Inflammatory macrophage treated with lipopolysaccharide for 1 hour (primary cell): Measurements from ENCODE around the gene TBX6.

Source experiments
- DNase-seq, 2 donors: peaks; one replicate each; pipeline ENCODE4 v3.0.0-alpha.2; 2020 to 2022

The TBX6 gene

DNA sequence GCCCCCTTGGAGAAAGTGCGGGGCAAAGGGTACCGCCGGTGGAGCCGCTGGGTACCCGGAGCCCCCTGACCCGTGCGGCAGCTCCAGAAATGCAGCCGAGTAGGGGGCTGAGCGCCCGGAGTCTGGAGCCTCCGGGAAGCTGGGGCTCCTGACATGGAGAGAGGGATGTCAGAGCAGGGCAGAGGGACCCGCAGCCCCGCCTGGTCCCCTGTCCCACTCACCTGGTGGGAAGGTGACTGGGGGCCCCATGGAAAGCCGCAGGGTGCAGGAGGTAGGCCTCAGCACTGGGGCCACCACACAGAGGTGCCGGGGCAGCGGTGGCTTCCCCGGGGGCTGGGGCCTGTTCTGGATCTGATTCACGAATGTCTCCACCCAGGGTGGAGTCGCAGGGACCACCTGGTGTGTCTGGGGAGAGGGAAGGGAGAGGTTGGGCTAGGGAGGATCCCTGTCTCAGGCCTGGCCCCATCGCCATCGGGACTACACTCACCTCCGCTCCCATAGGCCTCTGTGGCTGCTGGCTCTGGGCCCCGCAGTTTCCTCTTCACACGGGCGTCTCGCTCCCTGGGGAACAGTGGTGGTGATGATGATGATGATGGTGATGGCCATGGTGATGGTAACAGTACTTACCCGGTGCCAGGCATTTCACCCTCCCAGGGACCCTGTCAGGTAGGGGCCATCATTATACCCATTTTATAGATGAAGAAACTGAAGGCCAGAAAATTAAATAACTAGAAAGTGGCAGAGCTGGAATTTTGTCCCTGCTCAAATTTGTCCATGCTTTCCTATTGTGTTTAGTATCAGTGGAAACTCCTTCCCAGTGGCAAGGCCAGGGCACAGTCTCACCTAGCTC, 5.2 kb downstream of the TBX6 start:
- DNase-seq = no peak

DNA sequence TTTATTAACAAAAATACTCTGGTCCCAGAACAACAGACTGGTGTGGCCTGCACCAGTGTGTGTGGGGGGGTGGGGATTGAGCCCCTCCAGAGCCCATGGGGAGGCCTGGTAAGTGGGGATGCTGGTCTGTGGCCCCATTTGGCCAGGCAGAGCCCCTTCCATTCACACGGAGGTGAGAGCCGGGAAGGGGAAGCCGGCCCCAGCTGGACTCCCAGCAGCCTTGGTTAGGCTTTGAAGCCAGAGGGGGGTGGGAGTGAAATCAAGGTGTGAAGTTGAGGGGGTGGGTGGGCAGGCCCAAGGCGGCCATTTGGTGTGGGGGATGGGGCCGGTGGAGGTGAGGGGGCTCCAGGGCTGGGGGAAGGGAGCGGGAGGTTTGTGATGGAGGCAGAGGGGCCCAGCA, 5.9 kb downstream of the TBX6 start:
- DNase-seq = no peak

- DNase-seq = no peak
These were observed 6.5 kb downstream of the TBX6 start for GRCh38 chr16:30085247-30085646.

DNA sequence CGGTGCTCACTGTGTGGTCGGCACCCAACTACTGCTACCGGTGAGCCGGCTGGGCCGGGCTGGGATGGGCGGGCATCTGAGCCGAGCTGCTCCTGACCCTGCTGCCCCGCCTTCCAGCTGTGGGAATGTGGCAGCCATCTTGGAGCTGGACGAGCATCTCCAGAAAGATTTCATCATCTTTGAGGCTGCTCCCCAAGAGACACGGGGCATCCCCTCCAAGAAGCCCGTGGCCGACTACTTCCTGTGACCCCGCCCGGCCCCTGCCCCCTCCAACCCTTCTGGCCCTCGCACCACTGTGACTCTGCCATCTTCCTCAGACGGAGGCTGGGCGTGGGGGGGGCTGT, 6.9 kb downstream of the TBX6 start:
- no peak for DNase-seq

DNA sequence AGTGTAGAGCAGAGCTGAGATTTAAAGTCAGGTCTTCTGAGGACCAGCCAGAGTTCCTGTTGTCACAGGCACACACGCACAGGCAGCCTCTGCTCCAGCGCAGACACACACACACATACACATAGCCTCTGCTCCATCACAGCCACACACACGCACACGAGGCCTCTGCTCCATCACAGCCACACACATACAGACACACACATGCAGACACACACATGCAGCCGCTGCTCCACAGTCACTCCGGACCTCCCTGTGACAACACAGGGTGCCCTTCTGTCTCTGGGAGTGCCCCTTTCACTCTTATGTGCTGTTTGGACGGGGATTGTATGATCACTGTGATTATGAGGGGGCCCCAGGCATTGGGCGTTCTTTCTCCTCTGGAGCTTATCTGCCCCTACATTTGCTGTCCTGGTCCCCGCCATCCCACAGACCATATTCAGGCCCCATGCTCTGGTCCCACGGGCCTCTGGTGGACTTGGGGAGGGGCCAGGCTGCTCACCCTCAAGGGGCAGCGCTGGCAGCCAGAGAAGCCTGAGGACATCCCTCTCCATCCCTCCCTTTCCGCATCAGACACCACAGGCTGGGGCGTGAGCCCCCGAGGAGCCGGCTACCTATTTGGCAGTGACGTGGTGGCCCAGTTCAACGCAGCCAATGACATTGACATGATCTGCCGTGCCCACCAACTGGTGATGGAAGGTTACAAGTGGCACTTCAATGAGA, 7.5 kb downstream of the TBX6 start:
- DNase-seq = no peak

GRCh38 chr16:30083216-30084055, 8.3 kb downstream of the TBX6 start:
- no peak for DNase-seq

DNA sequence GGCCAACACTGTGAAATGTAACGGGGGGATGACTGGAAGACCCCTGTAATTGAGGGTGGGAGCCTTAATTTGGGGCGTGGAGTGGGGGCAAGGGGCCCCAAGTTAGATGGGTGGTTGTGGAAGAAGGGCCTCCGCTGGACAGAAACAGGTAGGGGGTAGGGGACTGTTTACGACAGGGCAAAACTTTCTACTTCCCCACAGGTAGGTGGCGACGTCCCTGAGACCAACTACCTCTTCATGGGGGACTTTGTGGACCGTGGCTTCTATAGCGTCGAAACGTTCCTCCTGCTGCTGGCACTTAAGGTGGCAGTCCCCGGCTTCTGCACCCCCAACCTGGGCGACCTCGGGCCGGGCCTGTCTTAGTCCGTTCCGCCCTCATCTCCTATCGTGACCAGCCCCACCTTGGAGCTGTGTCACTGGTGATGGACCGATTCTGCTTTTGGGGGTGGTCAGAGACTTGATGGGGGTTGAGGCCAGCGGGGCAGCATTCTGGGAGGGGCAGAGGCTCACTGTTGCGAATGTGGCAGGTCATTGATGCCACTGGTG, 9.1 kb downstream of the TBX6 start:
- DNase-seq = no peak

GRCh38 chr16:30079480-30079879, 12.2 kb downstream of the TBX6 start:
- DNase-seq = no peak

DNA sequence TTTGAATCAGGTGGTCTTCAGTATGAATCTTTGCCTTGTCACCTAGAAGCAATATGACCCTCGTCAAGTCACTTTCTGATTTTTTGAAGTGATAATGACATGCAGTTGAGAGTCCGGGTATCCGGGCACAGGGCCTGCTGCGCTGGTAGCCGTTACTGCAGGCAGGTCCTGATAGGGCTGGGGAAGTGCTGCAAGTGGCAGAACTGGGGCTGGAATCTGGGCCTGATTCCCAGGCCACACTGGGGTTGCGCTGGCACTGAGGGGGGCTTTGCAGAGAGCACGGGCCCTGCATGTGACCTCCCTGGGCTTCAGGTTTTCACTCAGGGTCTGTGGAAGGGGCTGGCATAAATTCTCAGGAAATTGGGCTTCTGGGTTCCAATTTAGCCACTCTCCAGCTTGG, 13.0 kb downstream of the TBX6 start:
- DNase-seq = no peak

GRCh38 chr16:30077656-30078055, 14.1 kb downstream of the TBX6 start:
- no peak for DNase-seq

DNA sequence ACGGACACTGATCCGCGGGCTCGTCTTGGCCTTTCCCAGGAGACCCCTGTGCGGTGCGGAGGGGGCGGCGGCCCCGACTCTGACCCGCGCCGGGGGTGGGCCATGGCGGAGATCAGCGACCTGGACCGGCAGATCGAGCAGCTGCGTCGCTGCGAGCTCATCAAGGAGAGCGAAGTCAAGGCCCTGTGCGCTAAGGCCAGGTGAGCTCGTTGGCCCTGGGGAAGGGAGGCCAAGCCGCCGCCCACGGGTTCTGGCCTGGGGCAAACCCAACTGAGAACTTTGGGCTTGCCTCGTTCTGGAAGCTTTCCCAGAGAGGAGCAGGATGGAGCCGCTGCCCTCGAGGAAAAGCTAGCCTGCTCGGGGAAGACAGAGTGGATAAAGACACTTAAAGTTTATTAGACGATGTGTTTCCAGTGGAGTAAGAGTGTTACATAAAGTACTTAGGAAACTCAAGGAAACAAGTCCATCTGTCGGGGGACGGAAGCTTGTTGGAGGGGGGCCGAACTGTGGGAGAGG, 15.4 kb downstream of the TBX6 start:
- DNase-seq = no peak

- DNase-seq = peak; percentile 83 to 90
These were observed 16.0 kb downstream of the TBX6 start, which contains the start of gene PPP4C for GRCh38 chr16:30075503-30076275. TSS of gene PPP4C (plus strand) at chr16:30075994. CDS start at chr16:30076378, 384 bp downstream.

GRCh38 chr16:30070490-30070889, 21.2 kb downstream of the TBX6 start:
- no peak for DNase-seq

DNA sequence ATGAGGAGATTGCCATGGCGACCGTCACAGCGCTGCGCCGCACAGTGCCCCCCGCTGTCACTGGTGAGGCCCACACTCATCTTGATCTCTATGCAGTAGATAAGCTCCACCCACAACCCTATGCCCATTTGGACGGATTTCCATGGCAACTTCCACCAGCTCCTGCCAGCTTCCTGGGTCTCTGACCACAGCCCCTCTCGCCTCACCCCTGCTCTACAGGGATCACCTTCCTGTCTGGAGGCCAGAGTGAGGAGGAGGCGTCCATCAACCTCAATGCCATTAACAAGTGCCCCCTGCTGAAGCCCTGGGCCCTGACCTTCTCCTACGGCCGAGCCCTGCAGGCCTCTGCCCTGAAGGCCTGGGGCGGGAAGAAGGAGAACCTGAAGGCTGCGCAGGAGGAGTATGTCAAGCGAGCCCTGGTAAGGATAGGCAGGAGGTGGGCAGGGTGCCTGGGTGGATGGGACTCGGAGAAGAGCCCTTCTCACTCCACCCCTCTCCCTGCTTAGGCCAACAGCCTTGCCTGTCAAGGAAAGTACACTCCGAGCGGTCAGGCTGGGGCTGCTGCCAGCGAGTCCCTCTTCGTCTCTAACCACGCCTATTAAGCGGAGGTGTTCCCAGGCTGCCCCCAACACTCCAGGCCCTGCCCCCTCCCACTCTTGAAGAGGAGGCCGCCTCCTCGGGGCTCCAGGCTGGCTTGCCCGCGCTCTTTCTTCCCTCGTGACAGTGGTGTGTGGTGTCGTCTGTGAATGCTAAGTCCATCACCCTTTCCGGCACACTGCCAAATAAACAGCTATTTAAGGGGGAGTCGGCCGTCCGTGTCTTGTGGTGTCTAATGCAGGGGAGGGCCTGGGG, 21.9 kb downstream of the TBX6 start:
- DNase-seq = no peak

DNA sequence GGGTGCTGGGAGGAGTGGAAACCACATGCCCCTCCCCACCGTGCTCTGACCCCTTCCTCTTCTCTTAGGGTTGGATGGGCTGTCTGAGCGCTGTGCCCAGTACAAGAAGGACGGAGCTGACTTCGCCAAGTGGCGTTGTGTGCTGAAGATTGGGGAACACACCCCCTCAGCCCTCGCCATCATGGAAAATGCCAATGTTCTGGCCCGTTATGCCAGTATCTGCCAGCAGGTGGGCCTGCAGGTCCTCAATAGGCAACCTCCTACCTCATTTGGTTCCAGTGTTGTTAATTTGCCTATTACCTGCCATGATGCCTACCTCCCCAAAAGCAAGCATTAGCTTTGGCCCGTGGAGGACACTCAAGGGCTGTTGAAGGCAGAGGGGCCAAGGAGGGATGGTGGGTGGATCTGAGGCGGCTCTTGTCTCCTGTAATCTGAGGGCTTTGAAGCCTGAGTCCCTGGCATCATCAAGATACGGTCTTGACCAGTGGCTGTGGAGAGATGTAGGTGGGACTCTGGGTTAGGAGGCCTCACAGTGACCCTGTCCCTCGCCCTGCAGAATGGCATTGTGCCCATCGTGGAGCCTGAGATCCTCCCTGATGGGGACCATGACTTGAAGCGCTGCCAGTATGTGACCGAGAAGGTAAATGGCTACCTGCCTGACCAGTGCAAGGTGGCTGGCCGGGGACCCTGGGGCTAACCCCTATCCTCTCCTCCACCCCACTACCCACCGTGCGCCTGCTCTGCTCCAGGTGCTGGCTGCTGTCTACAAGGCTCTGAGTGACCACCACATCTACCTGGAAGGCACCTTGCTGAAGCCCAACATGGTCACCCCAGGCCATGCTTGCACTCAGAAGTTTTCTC, 22.7 kb downstream of the TBX6 start:
- peak; percentile 9 to 52 for DNase-seq

DNA sequence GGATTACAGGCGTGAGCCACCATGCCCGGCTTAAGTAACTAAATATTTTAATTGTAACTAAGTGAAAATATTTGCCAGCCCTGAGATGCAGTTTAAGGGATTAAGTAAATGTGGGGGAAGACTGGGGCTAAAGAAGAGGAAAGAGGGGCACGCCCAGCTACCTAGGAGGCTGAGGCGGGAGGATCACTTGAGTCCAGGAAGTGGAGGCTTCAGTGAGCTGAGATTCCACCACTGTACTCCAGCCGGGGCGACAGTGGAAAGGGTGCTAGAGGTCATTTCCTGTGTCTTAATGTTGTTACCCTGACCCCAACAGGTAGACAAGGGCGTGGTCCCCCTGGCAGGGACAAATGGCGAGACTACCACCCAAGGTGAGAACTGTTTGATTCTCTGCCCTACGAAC, 23.4 kb downstream of the TBX6 start:
- no peak for DNase-seq

- no peak for DNase-seq
These were observed 24.2 kb downstream of the TBX6 start for GRCh38 chr16:30067584-30067916.

DNA sequence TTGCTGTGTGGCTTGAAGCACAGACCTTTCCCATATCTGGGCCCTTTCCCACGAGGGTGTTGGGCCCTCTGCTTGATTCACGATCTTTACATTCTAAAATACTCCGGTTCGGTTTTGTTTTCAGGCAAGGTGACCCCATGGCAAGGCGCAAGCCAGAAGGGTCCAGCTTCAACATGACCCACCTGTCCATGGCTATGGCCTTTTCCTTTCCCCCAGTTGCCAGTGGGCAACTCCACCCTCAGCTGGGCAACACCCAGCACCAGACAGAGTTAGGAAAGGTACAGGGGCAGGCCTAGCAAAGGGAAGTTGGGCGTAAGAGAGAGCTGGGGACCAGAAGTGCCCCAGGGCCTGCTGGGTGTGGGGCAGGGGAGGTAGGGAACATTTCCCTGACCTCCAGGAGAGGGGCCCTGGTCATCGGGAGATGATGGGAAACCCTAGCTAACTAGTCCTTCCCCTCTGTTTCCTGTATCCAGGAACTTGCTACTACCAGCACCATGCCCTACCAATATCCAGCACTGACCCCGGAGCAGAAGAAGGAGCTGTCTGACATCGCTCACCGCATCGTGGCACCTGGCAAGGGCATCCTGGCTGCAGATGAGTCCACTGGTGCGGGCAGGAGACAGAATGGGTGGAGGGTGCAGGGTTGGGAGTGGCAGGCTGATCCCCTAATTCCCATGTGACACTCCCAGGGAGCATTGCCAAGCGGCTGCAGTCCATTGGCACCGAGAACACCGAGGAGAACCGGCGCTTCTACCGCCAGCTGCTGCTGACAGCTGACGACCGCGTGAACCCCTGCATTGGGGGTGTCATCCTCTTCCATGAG, 24.8 kb downstream of the TBX6 start:
- DNase-seq = peak; percentile 46 to 63
